ENCODE data around the gene TAF6L.
"Not testable (repeated sequence)": the region's sequence is repeated elsewhere in the genome, so short reads cannot be mapped to it uniquely, and the experiment has no call there.

Gene TAF6L

GRCh38 chr11:62757846-62758788 is 13.1 kb upstream of the TAF6L start:
- DNase-seq, result no peak

- not testable (repeated sequence) for DNase-seq
These were observed 10.3 kb upstream of the TAF6L start for GRCh38 chr11:62760867-62761227.

GRCh38 chr11:62770778-62771143 is 435 bp upstream of the TAF6L start:
- DNase-seq, result no peak

- no peak for DNase-seq
These were observed 3.2 kb downstream of the TAF6L start for GRCh38 chr11:62774407-62774806.

GRCh38 chr11:62775646-62776045 is 4.5 kb downstream of the TAF6L start:
- DNase-seq, result no peak

GRCh38 chr11:62777389-62777788 is 6.2 kb downstream of the TAF6L start:
- no peak for DNase-seq

- DNase-seq, result no peak
These were observed 7.2 kb downstream of the TAF6L start for GRCh38 chr11:62778441-62778840.

GRCh38 chr11:62782753-62783152 is 11.6 kb downstream of the TAF6L start:
- no peak for DNase-seq

GRCh38 chr11:62786318-62787004 is 15.3 kb downstream of the TAF6L start:
- peak; percentile 8 for DNase-seq

- peak; percentile 80 for DNase-seq
These were observed 16.0 kb downstream of the TAF6L start, which contains the start of gene TMEM179B for GRCh38 chr11:62787005-62787759. TMEM179B (plus strand) TSS chr11:62787402; CDS start chr11:62787432, 30 bp downstream.

- DNase-seq, result no peak
These were observed 17.8 kb downstream of the TAF6L start for GRCh38 chr11:62788991-62789390.

- no peak for DNase-seq
These were observed 18.4 kb downstream of the TAF6L start for GRCh38 chr11:62789576-62789975.

- DNase-seq, result peak; percentile 27
These were observed 20.5 kb downstream of the TAF6L start, which contains the start of gene TMEM223 for GRCh38 chr11:62791501-62792201. TMEM223 (minus strand) TSS chr11:62792006; CDS start chr11:62791994, 12 bp downstream.

GRCh38 chr11:62792202-62792575 is 21.0 kb downstream of the TAF6L start:
- DNase-seq, result no peak

GRCh38 chr11:62794201-62794775 is 23.1 kb downstream of the TAF6L start:
- no peak for DNase-seq

- DNase-seq, result no peak
These were observed 25.1 kb downstream of the TAF6L start for GRCh38 chr11:62796281-62796680.

- DNase-seq, result no peak
These were observed 28.3 kb downstream of the TAF6L start for GRCh38 chr11:62799486-62799885.

GRCh38 chr11:62801071-62801470 is 29.9 kb downstream of the TAF6L start:
- DNase-seq, result no peak

GRCh38 chr11:62804310-62805075 is 33.3 kb downstream of the TAF6L start:
- DNase-seq, result no peak

GRCh38 chr11:62805076-62805892 is 34.1 kb downstream of the TAF6L start, which contains the start of gene NXF1:
NXF1 (minus strand) TSS chr11:62805440; CDS start chr11:62805356, 84 bp downstream.
- peak; percentile 44 for DNase-seq

All from DMS 273 treated with DMSO at 0.1 percent for 48 hours (cell line).